GM18505 (cell line): ENCODE measurements around the gene PLA2G2E.

ENCODE experiments used
- ATAC-seq: cut with Tn5 transposase; IDR thresholded peaks from one replicate; pipeline ENCODE4 v1.9.1; 2021; ENCODE audit not compliant: unreplicated experiment
- POLR2A ChIP-seq: IDR thresholded peaks from 4 replicates; pipeline ENCODE4 v1.6.1; 2011; ENCODE audit warnings: borderline replicate concordance; ENCODE audit not compliant: insufficient read depth, insufficient read length; ENCODE audit errors: extremely low read depth

The PLA2G2E gene, protein sequence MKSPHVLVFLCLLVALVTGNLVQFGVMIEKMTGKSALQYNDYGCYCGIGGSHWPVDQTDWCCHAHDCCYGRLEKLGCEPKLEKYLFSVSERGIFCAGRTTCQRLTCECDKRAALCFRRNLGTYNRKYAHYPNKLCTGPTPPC

DNA sequence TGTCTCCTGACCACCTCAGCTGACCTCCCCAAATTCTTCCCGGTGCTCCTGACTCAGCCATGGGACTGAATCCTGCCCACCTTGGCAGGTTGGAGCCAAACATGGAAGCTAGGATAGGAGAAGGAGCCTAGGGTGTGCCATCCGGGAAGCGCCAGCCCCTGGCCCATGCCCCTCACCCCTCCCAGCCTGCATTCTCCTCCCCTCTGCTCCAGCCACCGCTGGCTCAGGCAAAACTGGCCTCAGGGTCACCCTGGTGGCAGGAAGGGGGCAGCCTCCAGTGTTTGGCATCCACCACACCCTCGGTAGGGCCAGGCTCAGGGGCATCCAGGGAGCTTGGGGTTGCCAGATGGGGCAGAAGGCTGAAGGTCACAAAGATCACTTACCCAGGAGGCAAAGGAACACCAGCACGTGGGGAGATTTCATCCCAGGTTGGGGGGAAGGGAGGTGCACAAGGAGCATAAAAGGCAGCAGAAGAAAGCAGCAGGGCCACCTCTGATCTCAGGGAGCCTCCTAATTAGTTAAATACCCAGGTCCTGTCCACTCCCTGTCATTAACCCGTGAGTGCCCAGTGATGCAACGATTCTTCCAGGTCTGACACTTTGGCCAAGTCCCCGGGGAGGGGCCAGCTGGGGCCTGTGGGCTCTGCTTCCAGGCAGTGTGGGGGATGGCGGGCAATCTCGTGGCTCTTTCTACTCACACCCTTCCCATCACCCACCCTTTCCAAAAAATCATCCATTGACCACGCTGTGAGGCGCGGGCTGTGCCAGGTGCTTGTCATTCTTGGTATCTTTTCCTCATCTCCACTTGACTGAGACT is at the start of gene PLA2G2E:
PLA2G2E (minus strand) TSS at position 481 of the 816 bp plus-strand sequence; CDS start at position 423, 58 bp downstream.
- ATAC-seq = no peak
- no peak for TF ChIP-seq POLR2A

DNA sequence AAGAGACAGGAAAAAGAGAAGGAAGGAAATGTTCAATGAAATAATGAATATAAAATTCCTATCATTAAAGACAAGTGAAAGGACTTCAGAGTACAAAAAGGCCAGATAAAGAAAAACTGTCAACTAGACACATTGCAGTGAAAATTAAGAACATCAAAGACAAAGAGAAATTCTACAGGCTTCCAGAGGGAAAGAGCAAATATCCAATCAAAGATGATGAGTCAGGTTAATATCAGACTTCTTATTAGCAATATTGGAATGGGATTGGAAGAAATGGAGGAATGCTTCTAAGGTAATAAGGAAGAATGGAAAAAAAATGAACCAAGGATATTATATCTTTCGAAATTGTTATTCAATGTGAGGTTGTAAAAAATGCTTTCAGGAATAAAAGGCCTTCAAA is 48.2 kb upstream of the PLA2G2E start:
- no peak for ATAC-seq
- no peak for TF ChIP-seq POLR2A

DNA sequence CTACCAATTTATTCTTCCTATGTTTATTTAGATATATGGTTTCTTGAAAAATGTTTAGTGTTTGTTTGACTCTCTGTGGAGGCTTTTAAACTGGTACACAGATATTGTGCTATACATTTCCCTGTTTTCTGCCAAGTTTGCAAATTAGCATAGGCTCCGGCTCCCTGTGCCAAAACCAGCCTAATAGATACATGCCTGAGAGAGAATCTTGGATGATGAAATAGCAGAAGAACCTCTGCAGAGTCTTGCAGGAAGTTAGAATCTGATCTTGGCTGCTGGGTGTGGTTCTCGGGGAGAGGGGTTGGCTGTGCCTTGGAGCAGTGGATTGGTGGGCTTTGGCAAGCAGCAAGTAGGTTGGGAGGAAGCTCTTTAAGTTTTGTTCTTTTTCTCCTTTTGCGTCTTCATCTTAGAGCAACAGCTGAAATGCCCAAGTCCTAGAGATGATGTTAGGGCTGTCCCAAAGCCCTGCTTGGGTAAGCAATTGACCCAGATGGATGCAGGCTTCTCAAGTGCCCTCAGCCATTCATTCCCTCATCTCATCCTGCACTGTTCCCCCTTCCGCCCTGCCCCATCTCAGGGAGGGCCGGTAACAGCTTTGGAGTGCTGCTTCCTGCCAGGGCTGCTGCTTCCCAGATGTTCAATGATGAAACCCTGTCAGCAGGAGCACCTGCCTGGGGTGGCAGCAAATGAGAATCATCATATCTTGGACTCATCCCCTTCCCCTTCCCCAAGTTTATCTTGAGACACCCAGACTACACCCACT is 46.7 kb upstream of the PLA2G2E start:
- TF ChIP-seq POLR2A = no peak

DNA sequence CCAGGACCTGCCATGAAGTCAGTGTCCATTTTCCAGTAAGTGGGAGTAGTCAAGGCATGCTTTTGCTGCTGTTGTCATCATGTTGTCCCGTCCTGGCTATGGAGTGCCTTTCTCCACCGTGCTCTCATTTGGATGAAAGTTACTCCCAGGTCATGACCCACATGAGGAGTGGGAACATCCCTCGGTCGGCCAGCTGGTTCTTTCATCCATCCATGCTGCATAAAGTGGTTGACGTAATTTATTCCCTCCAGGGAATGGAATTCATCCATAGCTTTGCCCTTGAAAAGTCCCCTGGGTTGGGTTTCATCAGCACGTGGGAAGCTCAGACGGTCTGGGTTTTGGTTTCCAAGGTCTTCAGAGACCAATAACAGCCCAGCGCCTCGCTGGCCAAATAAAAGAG is 44.4 kb upstream of the PLA2G2E start:
- no peak for TF ChIP-seq POLR2A
- ATAC-seq = no peak

More for the DNA sequence above, 46.7 kb upstream of the PLA2G2E start:
- ATAC-seq = no peak

DNA sequence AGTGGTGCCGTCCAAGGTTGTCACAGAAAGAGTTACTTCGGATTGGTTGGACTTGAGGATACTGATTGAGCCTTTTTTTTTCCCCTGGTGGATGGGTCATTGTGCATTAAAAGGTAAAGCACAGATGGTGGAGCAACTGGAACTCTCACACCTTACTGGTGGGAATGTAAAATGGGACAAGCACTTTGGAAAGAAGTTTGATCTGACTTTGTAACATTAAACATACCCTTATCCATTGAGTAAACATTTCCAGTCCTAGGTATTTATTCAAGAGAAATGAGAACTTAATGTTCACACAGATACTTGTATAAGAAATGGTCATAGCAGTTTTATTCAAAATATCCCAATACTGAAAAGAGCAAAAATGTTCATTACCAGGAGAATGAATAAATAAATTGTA is 41.1 kb upstream of the PLA2G2E start:
- TF ChIP-seq POLR2A = no peak
- ATAC-seq = no peak

DNA sequence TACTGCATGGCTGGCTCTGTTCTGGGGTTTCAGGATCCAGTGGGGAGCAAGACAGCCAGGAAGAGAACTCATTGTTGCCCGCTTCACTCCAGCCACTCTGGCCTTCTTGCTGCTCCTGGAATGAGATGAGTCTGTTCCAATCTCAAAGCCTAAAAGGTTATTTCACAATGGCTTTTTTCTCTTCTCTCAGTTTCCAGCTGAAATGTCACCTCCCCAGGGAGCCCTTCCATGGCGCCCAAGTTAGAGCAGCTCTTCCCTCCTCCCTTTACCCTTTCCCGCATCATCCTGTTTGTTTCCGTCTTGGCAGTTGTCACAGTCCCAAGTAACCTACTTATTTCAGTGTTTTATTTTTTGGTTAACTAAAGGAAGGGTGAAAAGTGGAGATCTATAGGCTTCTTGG is 40.2 kb upstream of the PLA2G2E start:
- no peak for TF ChIP-seq POLR2A
- ATAC-seq = no peak

DNA sequence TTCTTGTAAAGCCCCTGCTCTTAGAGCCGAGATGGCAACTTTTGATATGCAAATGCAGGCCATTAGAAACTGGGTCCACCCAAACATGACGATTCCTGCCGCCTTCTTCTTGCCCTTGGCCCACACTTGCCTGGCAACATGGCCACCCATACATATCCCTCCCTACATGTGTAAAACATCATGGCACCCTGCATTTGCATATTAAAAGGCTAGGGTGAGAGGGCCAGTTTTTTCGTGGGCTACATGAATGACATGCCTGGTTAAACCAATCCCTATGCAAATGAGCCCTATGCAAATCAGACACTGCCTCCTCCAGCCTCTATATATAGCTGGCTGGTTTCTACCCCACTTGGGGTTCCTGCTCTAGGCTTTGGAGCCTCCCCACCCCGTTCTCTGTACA is 37.2 kb upstream of the PLA2G2E start:
- ATAC-seq = no peak

DNA sequence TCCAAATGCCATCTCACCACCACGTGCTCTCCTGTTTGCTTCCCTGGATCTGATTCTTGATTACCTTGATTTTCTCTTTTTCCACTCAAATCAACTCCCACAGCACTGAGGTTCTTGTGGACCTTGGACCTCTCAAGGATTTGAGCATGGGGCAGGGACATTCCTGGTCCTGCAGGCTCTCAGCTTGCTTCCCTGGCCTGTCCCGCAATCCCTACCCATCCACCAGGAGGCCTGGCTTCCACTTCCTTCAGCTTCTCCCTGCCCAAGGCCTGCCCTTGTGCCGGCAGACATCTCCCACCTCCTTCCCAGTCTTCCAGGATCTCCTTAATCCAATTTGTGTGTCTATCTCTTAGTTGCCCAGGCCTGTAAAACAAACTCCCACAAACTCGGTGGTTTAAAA is 34.4 kb upstream of the PLA2G2E start:
- no peak for ATAC-seq
- no peak for TF ChIP-seq POLR2A

More for the DNA sequence above, 37.2 kb upstream of the PLA2G2E start:
- TF ChIP-seq POLR2A = no peak

DNA sequence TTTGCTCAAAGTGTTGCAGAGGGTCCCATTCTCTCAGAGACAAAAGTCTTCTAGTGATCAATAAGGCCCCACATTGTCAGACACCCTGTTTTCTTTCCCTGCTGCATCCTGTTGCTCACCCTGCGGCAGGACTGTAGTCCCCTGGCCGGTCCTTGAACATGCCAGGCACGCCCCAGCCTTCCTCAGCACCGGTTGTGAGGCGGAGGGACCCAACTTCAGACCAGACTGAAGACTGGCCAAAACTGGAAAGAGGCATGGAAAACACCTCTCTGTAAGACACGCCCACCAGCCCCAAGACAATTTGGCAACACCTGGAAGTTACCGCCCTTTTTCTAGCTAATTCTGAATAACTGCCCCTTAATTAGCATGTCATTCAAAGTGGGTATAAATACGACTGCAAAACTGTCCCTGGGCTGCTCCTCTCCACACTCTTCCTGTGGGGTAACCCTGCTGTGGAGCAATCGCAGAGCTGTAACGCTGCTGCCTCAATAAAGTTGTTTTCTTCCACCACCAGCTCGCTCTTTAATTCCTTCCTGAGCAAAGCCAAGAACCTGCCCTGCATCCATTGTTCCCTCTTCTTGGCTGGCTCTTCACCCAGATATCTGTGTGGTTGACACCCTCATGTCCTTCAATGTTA is 32.2 kb upstream of the PLA2G2E start:
- ATAC-seq = no peak
- TF ChIP-seq POLR2A = no peak

DNA sequence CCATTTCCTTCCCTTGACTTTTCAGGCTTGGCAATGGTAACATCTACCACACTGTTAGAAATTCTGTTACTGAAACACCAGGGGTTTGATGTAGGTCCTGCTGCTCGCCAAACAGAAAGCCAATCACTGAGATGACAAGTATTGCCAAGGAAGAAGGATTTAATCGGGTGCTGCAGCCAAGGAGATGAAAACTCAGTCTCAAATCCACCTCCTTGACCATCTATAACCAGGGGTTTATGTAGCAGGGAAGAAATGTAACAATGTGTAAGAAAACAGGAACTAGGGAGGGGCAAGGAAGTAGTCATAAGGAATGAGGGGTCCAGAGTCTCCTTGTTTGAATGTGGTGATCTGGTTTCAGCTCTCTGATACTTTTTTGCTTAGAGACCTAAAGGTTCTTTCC is 30.6 kb upstream of the PLA2G2E start:
- no peak for TF ChIP-seq POLR2A
- ATAC-seq = no peak

DNA sequence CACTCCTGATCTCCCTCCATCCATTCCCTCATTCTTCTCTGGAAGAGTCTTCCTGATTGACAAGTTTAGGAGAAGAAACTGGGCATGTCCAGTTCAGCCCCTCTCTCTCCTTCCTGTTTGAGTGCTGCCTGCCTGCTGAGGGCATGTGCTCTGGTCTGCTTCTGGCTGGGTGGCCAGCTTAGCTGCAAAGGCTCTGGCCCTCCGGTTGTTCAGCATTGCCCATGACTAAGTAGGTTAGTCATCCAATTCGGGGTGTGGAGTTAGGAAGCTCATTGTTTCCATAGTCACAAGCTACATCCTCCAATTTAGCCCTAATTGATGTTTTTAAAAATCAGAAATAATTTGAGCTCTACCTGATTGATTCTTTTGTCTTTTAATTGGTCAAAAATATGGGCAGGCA is 25.6 kb upstream of the PLA2G2E start:
- no peak for TF ChIP-seq POLR2A
- ATAC-seq = no peak

DNA sequence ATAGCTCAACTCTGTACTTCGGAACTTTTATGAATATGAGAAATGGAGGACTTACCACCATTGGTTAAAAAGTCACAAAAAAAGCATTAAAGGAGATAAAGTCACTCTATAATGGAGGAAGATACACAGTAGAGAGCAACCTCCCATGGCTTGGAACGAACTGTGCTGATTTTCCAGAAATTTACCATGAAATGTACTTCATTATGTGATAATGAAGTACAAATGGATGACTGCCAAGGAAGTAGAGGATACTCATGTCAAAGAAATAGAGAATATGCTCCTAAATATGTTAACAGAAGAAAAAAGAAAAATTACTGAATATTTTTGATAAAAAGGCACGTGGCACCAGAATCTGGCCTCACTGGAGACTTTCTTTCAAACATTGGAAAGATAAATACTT is 23.6 kb upstream of the PLA2G2E start:
- no peak for ATAC-seq
- no peak for TF ChIP-seq POLR2A

DNA sequence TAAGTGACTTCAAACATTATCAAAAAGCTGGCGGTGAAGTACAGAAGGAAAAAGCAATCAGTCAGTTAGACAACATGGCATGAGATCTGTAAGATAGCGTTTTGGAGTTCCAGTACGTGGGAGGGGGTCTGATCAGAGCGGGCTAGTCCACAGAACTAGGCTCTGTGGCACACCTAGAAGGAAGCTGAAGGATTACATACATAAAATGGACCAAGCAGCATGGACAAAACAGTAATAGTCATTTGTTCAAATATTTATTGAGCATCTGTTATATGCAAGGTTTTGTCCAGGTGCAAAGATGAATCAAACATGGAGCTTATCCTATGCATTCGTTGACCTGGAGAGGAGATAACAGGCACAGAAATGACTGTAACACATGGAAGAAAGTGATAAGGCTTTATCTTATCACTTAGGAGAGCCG is 22.9 kb upstream of the PLA2G2E start:
- no peak for TF ChIP-seq POLR2A
- ATAC-seq = no peak
